IMR-90 (cell line): Measurements from ENCODE around the gene TUB.

Source experiments
- BHLHE40 ChIP-seq: fragments of 150-350 bp; IDR thresholded peaks from 2 replicates; pipeline ENCODE4 v1.6.1; 2016; ENCODE audit warnings: mild to moderate bottlenecking, low read depth, low read length
- CEBPB ChIP-seq: IDR thresholded peaks from 2 replicates; pipeline ENCODE4 v1.6.1; 2012; ENCODE audit warnings: low read depth, low read length, improper control_type of control experiment
- CTCF ChIP-seq: conservative IDR thresholded peaks from 2 replicates; pipeline ENCODE4 v1.5.1; 2012; ENCODE audit warnings: mild to moderate bottlenecking, low read depth, low read length, improper control_type of control experiment
- POLR2A ChIP-seq: IDR thresholded peaks from 2 replicates; pipeline ENCODE4 v1.6.1; 2012; ENCODE audit warnings: mild to moderate bottlenecking, low read depth, low read length
- SMC3 ChIP-seq: fragments of 150-350 bp; IDR thresholded peaks from 2 replicates; pipeline ENCODE4 v1.6.1; 2016; ENCODE audit warnings: low read depth, mild to moderate bottlenecking, antibody characterized with exemption, low read length, moderate library complexity
- USF2 ChIP-seq: fragments of 150-350 bp; IDR thresholded peaks from 2 replicates; pipeline ENCODE4 v1.6.1; 2017; ENCODE audit warnings: mild to moderate bottlenecking, antibody characterized with exemption, low read length, low read depth

GRCh38 chr11:8102296-8102915 is 21.4 kb downstream of the TUB start:
- TF ChIP-seq CTCF (no peak), POLR2A (no peak), CEBPB (no peak), USF2 (no peak), SMC3 (no peak), BHLHE40 (no peak)
